Suppressor macrophage treated with lipopolysaccharide for 4 hours (primary cell): ENCODE results near the gene VWA3A.
"Not testable (repeated sequence)": the region's sequence is repeated elsewhere in the genome, so short reads cannot be mapped to it uniquely, and the experiment has no call there.

Source experiments
- DNase-seq: peaks from one replicate; pipeline ENCODE4 v3.0.0-alpha.2; 2020

VWA3A gene

GRCh38 chr16:22188267-22188594, 95.9 kb downstream of the VWA3A start:
- DNase-seq = no peak

GRCh38 chr16:22188595-22189442, 96.5 kb downstream of the VWA3A start:
- DNase-seq = peak; percentile 88

- DNase-seq = no peak
Measured at GRCh38 chr16:22189473-22190080, 97.2 kb downstream of the VWA3A start.

GRCh38 chr16:22190081-22190775, 97.9 kb downstream of the VWA3A start:
- peak; percentile 100 for DNase-seq

GRCh38 chr16:22190776-22191531, 98.6 kb downstream of the VWA3A start:
- peak; percentile 99 for DNase-seq

GRCh38 chr16:22191532-22192260, 99.4 kb downstream of the VWA3A start:
- DNase-seq = no peak

- peak; percentile 92 for DNase-seq
Measured at GRCh38 chr16:22192261-22193062, 100.1 kb downstream of the VWA3A start.

- DNase-seq = no peak
Measured at GRCh38 chr16:22193063-22193411, 100.7 kb downstream of the VWA3A start.

GRCh38 chr16:22194707-22195444, 102.5 kb downstream of the VWA3A start:
- DNase-seq = peak; percentile 49

- no peak for DNase-seq
Measured at GRCh38 chr16:22195445-22195694, 103.0 kb downstream of the VWA3A start.

- peak; percentile 94 for DNase-seq
Measured at GRCh38 chr16:22195695-22196558, 103.6 kb downstream of the VWA3A start.

- not testable (repeated sequence) for DNase-seq
Measured at GRCh38 chr16:22196559-22197168, 104.3 kb downstream of the VWA3A start.

GRCh38 chr16:22198547-22199293, 106.4 kb downstream of the VWA3A start:
- DNase-seq = peak; percentile 72

- no peak for DNase-seq
Measured at GRCh38 chr16:22202261-22202637, 109.9 kb downstream of the VWA3A start.

- DNase-seq = no peak
Measured at GRCh38 chr16:22203091-22203490, 110.8 kb downstream of the VWA3A start.

GRCh38 chr16:22204091-22204655, 111.8 kb downstream of the VWA3A start:
- no peak for DNase-seq

GRCh38 chr16:22205577-22206012, 113.3 kb downstream of the VWA3A start:
- DNase-seq = no peak

- DNase-seq = peak; percentile 90
Measured at GRCh38 chr16:22206013-22206841, 113.9 kb downstream of the VWA3A start, which contains the start of gene EEF2K. Gene EEF2K (plus strand): TSS chr16:22206278. CDS start chr16:22225730, 19,452 bp downstream.
